ENCODE results near the gene LY86. TPM values are rescaled to one million over a fixed set of nuclear protein-coding genes. Genes with fewer than 3 reads are reported as not detected.

LY86 gene
- total and polyA plus RNA-seq, 9 of the 15 experiments (the other 6 are each of a cell fraction or from before 2014, with no cell fraction given), result 0.08 to 0.20 TPM; not detected in 7

- no peaks in the 10 kb centered on the region for H3K9me3 ChIP-seq (replicated peaks; ENCODE audit: control insufficient read depth, insufficient read depth, low read depth, low read length)
- no peak overlapping the region for H3K4me3 ChIP-seq
- H3K36me3 ChIP-seq (ENCODE audit: control insufficient read depth, insufficient read depth, low read length), result no peaks in the 10 kb centered on the region
- no peak for FAIRE-seq
- peaks cover 12 to 32% of the 10 kb centered on the region in 2 experiments; a peak in 4 of 5 replicates for H3K27me3 ChIP-seq (ENCODE audit: control insufficient read depth in 2 of 2, insufficient read depth in 2 of 2, low read length in 2 of 2)
- no TSS peak for BruUV-seq (replicated peaks)
- no peaks in the 10 kb centered on the region for H4K20me1 ChIP-seq (replicated peaks; ENCODE audit: control insufficient read depth, insufficient read depth, low read length)
- no peak overlapping the region for H3K9ac ChIP-seq (ENCODE audit: insufficient read depth in 1 of 2, low read depth in 2 of 2, low read length in 2 of 2)
- no peak overlapping the region for H3K27ac ChIP-seq (ENCODE audit: extremely low read depth, low read depth, low read length)
- H3K9me1 ChIP-seq (ENCODE audit: control insufficient read depth, insufficient read depth, low read length), result no peaks in the 10 kb centered on the region
- no peak overlapping the region for H3K4me2 ChIP-seq (ENCODE audit: insufficient read depth, low read length)
- no peak for DNase-seq (ENCODE audit: extremely low read depth in 1 of 4, low spot score in 3 of 4)
- ChIA-PET CTCF (ENCODE audit: low intra/inter-chr PET ratio) (no interaction called here), POLR2A (interaction anchor here (1.4 to 1.8 kb wide), 2 partner anchors 11 to 14 kb away, joined by 5 read pairs; no protein-coding TSS in a partner anchor)
- TF ChIP-seq ZNF280B (CRISPR knock-in tag; IDR thresholded peaks at IDR 0.05) (no peak), PCBP2 (IDR thresholded peaks at IDR 0.05; ENCODE audit: low read depth, low read length, poor library complexity, severe bottlenecking) (no peak), HSF4 (CRISPR knock-in tag; IDR thresholded peaks at IDR 0.05; ENCODE audit: borderline replicate concordance) (no peak), ZNF398 (CRISPR knock-in tag; IDR thresholded peaks at IDR 0.05) (no peak), CREM (IDR thresholded peaks at IDR 0.05; ENCODE audit: low read depth) (no peak), NFE2 (IDR thresholded peaks at IDR 0.05; ENCODE audit: low read depth) (no peak), FOXA1 (IDR thresholded peaks at IDR 0.05; ENCODE audit: borderline replicate concordance) (no peak), TCFL5 (CRISPR knock-in tag; conservative IDR thresholded peaks at IDR 0.05) (no peak), PURB (CRISPR knock-in tag; IDR thresholded peaks at IDR 0.05; ENCODE audit: low read depth) (no peak), EGR1 (conservative IDR thresholded peaks at IDR 0.05) (no peak), MTA3 (IDR thresholded peaks at IDR 0.05; ENCODE audit: borderline replicate concordance) (no peak), ZNF143 (CRISPR knock-in tag; IDR thresholded peaks at IDR 0.05) (no peak), ZNF282 (CRISPR knock-in tag; IDR thresholded peaks at IDR 0.05) (no peak), KDM4B (IDR thresholded peaks at IDR 0.05; ENCODE audit: borderline replicate concordance in 2 of 2, low read depth in 1 of 2) (no peak), LARP7 (IDR thresholded peaks at IDR 0.05) (no peak), CC2D1A (IDR thresholded peaks at IDR 0.05) (no peak), STAG1 (CRISPR knock-in tag; IDR thresholded peaks at IDR 0.05; ENCODE audit: borderline replicate concordance) (no peak), GABPA (tag; conservative IDR thresholded peaks at IDR 0.05; ENCODE audit: low read depth) (no peak)
- in situ Hi-C loops (cut with MboI), result no loop called here
- WGBS (ENCODE audit: insufficient coverage, low coverage, missing lambda C conversion rate), result 3% methylated on average over 2 of the region's 2 CpGs
- ATAC-seq, result no peak
- no peak overlapping the region for H2AFZ ChIP-seq (ENCODE audit: low read depth, low read length)
- intact Hi-C loops (cut with micrococcal nuclease), result no loop called here
- no peaks in the 10 kb centered on the region; a peak in 1 of 5 replicates for H3K4me1 ChIP-seq (replicated peaks in 1 of 2; ENCODE audit: control insufficient read depth in 2 of 2, insufficient read depth in 2 of 2, low read length in 2 of 2)
- H3K79me2 ChIP-seq (ENCODE audit: control insufficient read depth, insufficient read depth, low read length), result no peaks in the 10 kb centered on the region
Observed at GRCh38 chr6:6586167-6586566, 2.4 kb upstream of the LY86 start.
